ENCODE results near the gene HABP2.

DNA sequence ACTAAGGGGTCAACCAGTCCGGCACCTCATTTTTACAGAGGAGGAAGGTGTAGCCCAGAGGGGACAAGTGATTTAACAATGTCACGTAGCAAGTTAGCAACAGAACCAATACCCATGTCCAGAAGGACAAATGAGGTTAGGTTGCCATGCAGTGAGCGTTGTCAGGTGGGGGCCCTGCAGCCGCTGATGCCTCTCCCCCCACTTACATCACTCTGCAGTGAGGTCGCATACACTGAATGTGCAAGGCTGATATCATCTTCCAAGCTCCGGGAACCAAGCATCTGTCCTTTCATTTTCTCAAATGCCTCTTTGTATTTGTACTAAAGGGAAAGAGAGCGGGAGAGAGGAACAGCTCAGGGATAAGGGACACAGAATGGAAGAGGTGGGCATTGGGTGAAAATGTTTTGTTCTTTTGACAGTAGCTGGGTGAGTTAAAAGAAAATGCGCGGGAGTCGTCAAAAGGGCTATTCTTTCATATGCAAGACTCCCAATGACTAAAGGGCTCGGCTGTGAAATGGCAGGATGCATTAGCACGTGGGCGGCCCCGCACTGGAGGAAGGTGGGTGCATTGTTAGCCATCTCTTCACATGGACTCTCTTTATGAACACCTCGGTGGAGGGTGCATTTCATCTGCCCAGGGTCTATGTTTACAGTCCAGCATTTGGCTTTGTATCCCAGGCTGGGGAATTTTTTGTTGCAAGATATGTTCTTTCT is 61.3 kb downstream of the HABP2 start:
- TF ChIP-seq, protein P1, sequence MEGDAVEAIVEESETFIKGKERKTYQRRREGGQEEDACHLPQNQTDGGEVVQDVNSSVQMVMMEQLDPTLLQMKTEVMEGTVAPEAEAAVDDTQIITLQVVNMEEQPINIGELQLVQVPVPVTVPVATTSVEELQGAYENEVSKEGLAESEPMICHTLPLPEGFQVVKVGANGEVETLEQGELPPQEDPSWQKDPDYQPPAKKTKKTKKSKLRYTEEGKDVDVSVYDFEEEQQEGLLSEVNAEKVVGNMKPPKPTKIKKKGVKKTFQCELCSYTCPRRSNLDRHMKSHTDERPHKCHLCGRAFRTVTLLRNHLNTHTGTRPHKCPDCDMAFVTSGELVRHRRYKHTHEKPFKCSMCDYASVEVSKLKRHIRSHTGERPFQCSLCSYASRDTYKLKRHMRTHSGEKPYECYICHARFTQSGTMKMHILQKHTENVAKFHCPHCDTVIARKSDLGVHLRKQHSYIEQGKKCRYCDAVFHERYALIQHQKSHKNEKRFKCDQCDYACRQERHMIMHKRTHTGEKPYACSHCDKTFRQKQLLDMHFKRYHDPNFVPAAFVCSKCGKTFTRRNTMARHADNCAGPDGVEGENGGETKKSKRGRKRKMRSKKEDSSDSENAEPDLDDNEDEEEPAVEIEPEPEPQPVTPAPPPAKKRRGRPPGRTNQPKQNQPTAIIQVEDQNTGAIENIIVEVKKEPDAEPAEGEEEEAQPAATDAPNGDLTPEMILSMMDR (IDR thresholded peaks at IDR 0.05; ENCODE audit: low read depth, low read length, missing input control), result no peak
- TF ChIP-seq, protein P2, sequence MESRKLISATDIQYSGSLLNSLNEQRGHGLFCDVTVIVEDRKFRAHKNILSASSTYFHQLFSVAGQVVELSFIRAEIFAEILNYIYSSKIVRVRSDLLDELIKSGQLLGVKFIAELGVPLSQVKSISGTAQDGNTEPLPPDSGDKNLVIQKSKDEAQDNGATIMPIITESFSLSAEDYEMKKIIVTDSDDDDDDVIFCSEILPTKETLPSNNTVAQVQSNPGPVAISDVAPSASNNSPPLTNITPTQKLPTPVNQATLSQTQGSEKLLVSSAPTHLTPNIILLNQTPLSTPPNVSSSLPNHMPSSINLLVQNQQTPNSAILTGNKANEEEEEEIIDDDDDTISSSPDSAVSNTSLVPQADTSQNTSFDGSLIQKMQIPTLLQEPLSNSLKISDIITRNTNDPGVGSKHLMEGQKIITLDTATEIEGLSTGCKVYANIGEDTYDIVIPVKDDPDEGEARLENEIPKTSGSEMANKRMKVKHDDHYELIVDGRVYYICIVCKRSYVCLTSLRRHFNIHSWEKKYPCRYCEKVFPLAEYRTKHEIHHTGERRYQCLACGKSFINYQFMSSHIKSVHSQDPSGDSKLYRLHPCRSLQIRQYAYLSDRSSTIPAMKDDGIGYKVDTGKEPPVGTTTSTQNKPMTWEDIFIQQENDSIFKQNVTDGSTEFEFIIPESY (IDR thresholded peaks at IDR 0.05), result no peak
